G401 (cell line): Measurements from ENCODE around the gene CALN1. TPM values are rescaled to one million over a fixed set of nuclear protein-coding genes. Genes with fewer than 3 reads are reported as not detected.
"Not testable (repeated sequence)": the region's sequence is repeated elsewhere in the genome, so short reads cannot be mapped to it uniquely, and the experiment has no call there.

ENCODE experiments used
- DNase-seq: peaks from one replicate; pipeline ENCODE4 v3.0.0-alpha.2; 2015; ENCODE audit warnings: low spot score
- in situ Hi-C: cut with HindIII; loops from 2 replicates; pipeline ENCODE4 v1.10.0; 2016; ENCODE audit warnings: low sequenced_read_pairs, mixed read lengths
- total RNA-seq: library from RNA; depleted of rRNA; stranded (reverse); fragments of >200 nt; shearing (Covaris generic); gene quantifications from 2 replicates; pipeline ENCODE4 v1.2.3, GENCODE V29; 2014

CALN1 gene
- total RNA-seq, 1 experiment from 2014 or later: not detected

GRCh38 chr7:71976645-71977044 is 435.5 kb downstream of the CALN1 start:
- in situ Hi-C loops: no loop called here
- no peak for DNase-seq

- peak; percentile 95 for DNase-seq
- in situ Hi-C loops: no loop called here
These were observed 437.5 kb downstream of the CALN1 start for GRCh38 chr7:71974611-71975010.

GRCh38 chr7:71972534-71972933 is 439.6 kb downstream of the CALN1 start:
- no peak for DNase-seq
- in situ Hi-C loops: no loop called here

GRCh38 chr7:71970725-71971124 is 441.4 kb downstream of the CALN1 start:
- DNase-seq: no peak
- in situ Hi-C loops: no loop called here

GRCh38 chr7:71962636-71963035 is 449.5 kb downstream of the CALN1 start:
- in situ Hi-C loops: no loop called here
- DNase-seq: no peak

GRCh38 chr7:71961283-71961682 is 450.9 kb downstream of the CALN1 start:
- in situ Hi-C loops: no loop called here

GRCh38 chr7:71942115-71942514 is 470.0 kb downstream of the CALN1 start:
- in situ Hi-C loops: no loop called here
- no peak for DNase-seq

More at GRCh38 chr7:71961283-71961682, 450.9 kb downstream of the CALN1 start:
- DNase-seq: no peak

- DNase-seq: no peak
- in situ Hi-C loops: no loop called here
These were observed 474.2 kb downstream of the CALN1 start for GRCh38 chr7:71937840-71938371.

GRCh38 chr7:71935674-71936073 is 476.5 kb downstream of the CALN1 start:
- in situ Hi-C loops: no loop called here
- DNase-seq: no peak

GRCh38 chr7:71933426-71933825 is 478.7 kb downstream of the CALN1 start:
- in situ Hi-C loops: no loop called here
- no peak for DNase-seq

- in situ Hi-C loops: no loop called here
- no peak for DNase-seq
These were observed 486.5 kb downstream of the CALN1 start for GRCh38 chr7:71925663-71926062.

GRCh38 chr7:71914204-71914603 is 497.9 kb downstream of the CALN1 start:
- in situ Hi-C loops: not testable (repeated sequence)

GRCh38 chr7:71912476-71912875 is 499.7 kb downstream of the CALN1 start:
- in situ Hi-C loops: no loop called here

More at GRCh38 chr7:71914204-71914603, 497.9 kb downstream of the CALN1 start:
- DNase-seq: not testable (repeated sequence)

GRCh38 chr7:71911051-71911450 is 501.1 kb downstream of the CALN1 start:
- in situ Hi-C loops: no loop called here
- no peak for DNase-seq

More at GRCh38 chr7:71912476-71912875, 499.7 kb downstream of the CALN1 start:
- peak; percentile 59 for DNase-seq

- in situ Hi-C loops: no loop called here
- no peak for DNase-seq
These were observed 506.3 kb downstream of the CALN1 start for GRCh38 chr7:71905821-71906220.

GRCh38 chr7:71904484-71904883 is 507.7 kb downstream of the CALN1 start:
- no peak for DNase-seq
- in situ Hi-C loops: no loop called here

- in situ Hi-C loops: no loop called here
- DNase-seq: no peak
These were observed 511.6 kb downstream of the CALN1 start for GRCh38 chr7:71900556-71900955.

GRCh38 chr7:71896535-71896934 is 515.6 kb downstream of the CALN1 start:
- in situ Hi-C loops: no loop called here

GRCh38 chr7:71886046-71886445 is 526.1 kb downstream of the CALN1 start:
- no peak for DNase-seq
- in situ Hi-C loops: no loop called here

More at GRCh38 chr7:71896535-71896934, 515.6 kb downstream of the CALN1 start:
- DNase-seq: no peak

- DNase-seq: no peak
- in situ Hi-C loops: no loop called here
These were observed 526.7 kb downstream of the CALN1 start for GRCh38 chr7:71885487-71885886.

- in situ Hi-C loops: no loop called here
- no peak for DNase-seq
These were observed 528.7 kb downstream of the CALN1 start for GRCh38 chr7:71883415-71883814.
